Measurements from ENCODE around the gene FETUB. TPM values are rescaled to one million over a fixed set of nuclear protein-coding genes. Genes with fewer than 3 reads are reported as not detected.

FETUB gene
- total RNA-seq, 1 experiment from 2014 or later: not detected

GRCh38 chr3:186696522-186696921 lies 56.3 kb downstream of the FETUB start:
- Histone ChIP-seq H4K20me1 (ENCODE audit: insufficient read depth) (no peaks in the 10 kb centered on the region), H3K36me3 (ENCODE audit: control insufficient read depth in 1 of 2, insufficient read depth in 2 of 2, low read length in 2 of 2) (no peaks in the 10 kb centered on the region), H3K4me3 (replicated peaks in 1 of 2; ENCODE audit: low read depth in 1 of 2, low read length in 2 of 2) (no peak overlapping the region), H3K4me1 (ENCODE audit: control insufficient read depth in 1 of 2, insufficient read depth in 2 of 2, low read length in 2 of 2) (no peaks in the 10 kb centered on the region), H3K9me2 (ENCODE audit: insufficient read depth) (no peaks in the 10 kb centered on the region), H3K27ac (ENCODE audit: low read depth, low read length) (no peak overlapping the region), H3K79me2 (ENCODE audit: insufficient read depth, low read length) (no peaks in the 10 kb centered on the region), H2AFZ (ENCODE audit: low read depth, low read length, poor library complexity, severe bottlenecking) (no peak overlapping the region), H3K4me2 (ENCODE audit: low read length) (no peak overlapping the region), H3K27me3 (ENCODE audit: insufficient read depth, low read length) (no peaks in the 10 kb centered on the region), H3K9me3 (ENCODE audit: control insufficient read depth in 1 of 2, insufficient read depth in 1 of 2, low read depth in 1 of 2, low read length in 2 of 2) (no peaks in the 10 kb centered on the region), H3K9ac (ENCODE audit: low read length) (no peak overlapping the region)
- ChIA-PET CTCF (no interaction called here), RAD21 (ENCODE audit: low non-redundant PET in 1 of 2, low total read pairs in 2 of 2, uncharacterized antibody in 2 of 2, unreplicated experiment in 2 of 2) (no interaction called here), POLR2A (no interaction called here)
- DNase-seq (ENCODE audit: low read depth, low spot score) (no peak), ATAC-seq (no peak)
- TF ChIP-seq YY1 (IDR thresholded peaks at IDR 0.05; ENCODE audit: extremely low read depth, insufficient replicate concordance, low read depth, low read length) (no peak), REST (IDR thresholded peaks at IDR 0.05; ENCODE audit: low read depth) (no peak), FOSL1 (IDR thresholded peaks at IDR 0.05; ENCODE audit: low read depth) (no peak), CTCF (IDR thresholded peaks at IDR 0.05 in 2 of 3, conservative IDR thresholded peaks at IDR 0.05 in 1 of 3; ENCODE audit: borderline replicate concordance in 1 of 3, insufficient read depth in 1 of 3, low read depth in 2 of 3, low read length in 2 of 3) (no peak), RAD21 (IDR thresholded peaks at IDR 0.05; ENCODE audit: low read depth) (no peak), POLR2A (IDR thresholded peaks at IDR 0.05; ENCODE audit: borderline replicate concordance, extremely low read depth, insufficient read depth, insufficient read length) (no peak), POLR2AphosphoS5 (IDR thresholded peaks at IDR 0.05; ENCODE audit: low read depth, low read length) (no peak), CEBPB (IDR thresholded peaks at IDR 0.05; ENCODE audit: low read depth) (no peak), EGR1 (IDR thresholded peaks at IDR 0.05; ENCODE audit: low read depth) (no peak), ZFX (IDR thresholded peaks at IDR 0.05) (no peak), EZH2 (IDR thresholded peaks at IDR 0.05) (no peak)
- intact Hi-C loops (cut with micrococcal nuclease): no loop called here
- no TSS peak for BruUV-seq (replicated peaks)

Measured in HCT116 (cell line).